Placental pericyte (primary cell): Measurements from ENCODE around the gene PSG7. TPM values are rescaled to one million over a fixed set of nuclear protein-coding genes. Genes with fewer than 3 reads are reported as not detected.

ENCODE experiments used
- total RNA-seq: library from RNA; depleted of rRNA; stranded (reverse); fragments of >200 nt; gene quantifications from 2 replicates; pipeline ENCODE4 v1.2.3, GENCODE V29; 2012

The PSG7 gene
- total RNA-seq: under 0.01 TPM in 1 of 2 replicates, not detected in the other

GRCh38 chr19:42937107-42937506, at the start of gene PSG7:
Gene PSG7, minus strand, starts transcription at chr19:42937207. Its CDS starts 131 bp downstream, at chr19:42937076.

GRCh38 chr19:42917634-42918033, 19.4 kb downstream of the PSG7 start, which contains the start of gene PSG6:
Gene PSG6, minus strand, starts transcription at chr19:42917894. Its CDS starts 102 bp downstream, at chr19:42917792.

GRCh38 chr19:42879613-42880012, 57.4 kb downstream of the PSG7 start, which contains the start of gene PSG1:
Gene PSG1, minus strand, starts transcription at chr19:42879713. Its CDS starts 132 bp downstream, at chr19:42879581.

Other genes with a start within 250 kb of the PSG7 start
- gene PSG3, start 196.7 kb downstream of the PSG7 start, total RNA-seq: not detected in 2 replicates
- gene PSG8, start 171.5 kb downstream of the PSG7 start, total RNA-seq: not detected in 2 replicates
- 0.43 and 0.44 TPM in 2 replicates for gene PSG1, start 57.5 kb downstream of the PSG7 start, total RNA-seq
- not detected in 2 replicates for gene PSG6, start 19.3 kb downstream of the PSG7 start, total RNA-seq
- not detected in 2 replicates for gene PSG11, start 89.3 kb upstream of the PSG7 start, total RNA-seq
- 0.14 TPM in 1 of 2 replicates, not detected in the other for gene PSG2, start 145.5 kb upstream of the PSG7 start, total RNA-seq
- gene PSG5, start 249.3 kb upstream of the PSG7 start, total RNA-seq: 0.66 and 5.3 TPM in 2 replicates